Right ventricle myocardium superior (tissue), 1 donor: ENCODE measurements around the gene CEACAM19. TPM values are rescaled to one million over a fixed set of nuclear protein-coding genes. Genes with fewer than 3 reads are reported as not detected.
"Not testable (repeated sequence)": the region's sequence is repeated elsewhere in the genome, so short reads cannot be mapped to it uniquely, and the experiment has no call there.

Experiments used
- ATAC-seq: fragments of 200-7000 bp; cut with Tn5 transposase; one replicate; pipeline ENCODE4 v1.9.1; 2020; ENCODE audit warnings: mild to moderate bottlenecking; ENCODE audit not compliant: poor library complexity
- DNase-seq: peaks from one replicate; pipeline ENCODE4 v3.0.0-alpha.2; 2020
- intact Hi-C: fragments of 100-400 bp; cut with DNase I; formaldehyde crosslinking; loops from one replicate; pipeline ENCODE4 v1.11.2; 2022
- total RNA-seq: library from RNA; stranded (reverse); fragmentation: NEBNext Ultra II Directional; extraction: Animal tissue kit (Norgen Biotek cat#: 25700); gene quantifications from one replicate; pipeline ENCODE4 v1.2.1, GENCODE V29; 2021
- donor health status: DM: no; HTN: yes; CAD: no; lungs with severe emphysema.

Gene CEACAM19
- total RNA-seq, 1 donor from 2014 or later: 3.9 TPM

GRCh38 chr19:44709434-44710266, 38.4 kb downstream of the CEACAM19 start:
- intact Hi-C loops, DNase-seq, ATAC-seq: not testable (repeated sequence)

- no peak for ATAC-seq
- intact Hi-C loops: no loop called here
- DNase-seq: no peak
Measured at GRCh38 chr19:44710483-44710882, 39.2 kb downstream of the CEACAM19 start.

- no peak for DNase-seq
- intact Hi-C loops: no loop called here
- no peak for ATAC-seq
Measured at GRCh38 chr19:44712864-44713515, 41.7 kb downstream of the CEACAM19 start.

- intact Hi-C loops: no loop called here
- DNase-seq: no peak
- ATAC-seq: no peak
Measured at GRCh38 chr19:44714597-44715169, 43.4 kb downstream of the CEACAM19 start.

GRCh38 chr19:44717603-44718002, 46.3 kb downstream of the CEACAM19 start:
- intact Hi-C loops: no loop called here
- no peak for DNase-seq
- ATAC-seq: no peak

- peak; percentile 83 for ATAC-seq
- intact Hi-C loops: no loop called here
- peak; percentile 85 for DNase-seq
Measured at GRCh38 chr19:44718441-44719261, 47.4 kb downstream of the CEACAM19 start.

- ATAC-seq: no peak
- intact Hi-C loops: no loop called here
- DNase-seq: no peak
Measured at GRCh38 chr19:44719262-44719701, 48.0 kb downstream of the CEACAM19 start.

- DNase-seq, intact Hi-C loops, ATAC-seq: not testable (repeated sequence)
Measured at GRCh38 chr19:44720396-44720795, 49.1 kb downstream of the CEACAM19 start.

- intact Hi-C loops: no loop called here
- DNase-seq (no peak), ATAC-seq (no peak)
Measured at GRCh38 chr19:44720945-44721344, 49.7 kb downstream of the CEACAM19 start.

GRCh38 chr19:44721369-44721768, 50.1 kb downstream of the CEACAM19 start:
- ATAC-seq, DNase-seq, intact Hi-C loops: not testable (repeated sequence)

GRCh38 chr19:44722131-44723121, 51.1 kb downstream of the CEACAM19 start:
- ATAC-seq (no peak), DNase-seq (no peak)
- intact Hi-C loops: no loop called here

- ATAC-seq (peak; percentile 47), DNase-seq (no peak)
- intact Hi-C loops: no loop called here
Measured at GRCh38 chr19:44723299-44723951, 52.1 kb downstream of the CEACAM19 start.

GRCh38 chr19:44723952-44724319, 52.7 kb downstream of the CEACAM19 start:
- ATAC-seq (peak; percentile 96), DNase-seq (peak; percentile 90)
- intact Hi-C loops: loop anchor here (2.0 kb wide), 1 partner anchor 47 kb away; no protein-coding TSS in a partner anchor

GRCh38 chr19:44725251-44725650, 54.0 kb downstream of the CEACAM19 start:
- intact Hi-C loops: loop anchor here (2.0 kb wide), 1 partner anchor 46 kb away; no protein-coding TSS in a partner anchor
- no peak for DNase-seq

GRCh38 chr19:44725684-44726083, 54.4 kb downstream of the CEACAM19 start:
- intact Hi-C loops: loop anchor here (2.0 kb wide), 1 partner anchor 45 kb away; no protein-coding TSS in a partner anchor
- DNase-seq (no peak), ATAC-seq (no peak)

More at GRCh38 chr19:44725251-44725650, 54.0 kb downstream of the CEACAM19 start:
- peak; percentile 54 for ATAC-seq

- ATAC-seq (no peak), DNase-seq (no peak)
- intact Hi-C loops: no loop called here
Measured at GRCh38 chr19:44726465-44726864, 55.2 kb downstream of the CEACAM19 start.

GRCh38 chr19:44728178-44728577, 56.9 kb downstream of the CEACAM19 start:
- ATAC-seq (no peak), DNase-seq (no peak)
- intact Hi-C loops: no loop called here
